Stimulated activated CD4-positive, alpha-beta T cell treated with anti-CD3 and anti-CD28 coated beads, Interleukin-15, amount 100 ng/mL, for 48 hours (primary cell): ENCODE measurements around the gene COL9A3.
"Not testable (repeated sequence)": the region's sequence is repeated elsewhere in the genome, so short reads cannot be mapped to it uniquely, and the experiment has no call there.

Experiments
- DNase-seq, 2 donors: peaks; one replicate each; pipeline ENCODE4 v3.0.0-alpha.2; 2020; ENCODE audit warnings: low read depth in 2 of 2

COL9A3 gene

GRCh38 chr20:62856931-62857619, 40.2 kb downstream of the COL9A3 start:
- no peak for DNase-seq

GRCh38 chr20:62858058-62858830, 41.4 kb downstream of the COL9A3 start:
- DNase-seq = no peak

- DNase-seq = no peak
Measured at GRCh38 chr20:62859721-62860120, 42.9 kb downstream of the COL9A3 start.

- DNase-seq = no peak
Measured at GRCh38 chr20:62860391-62860923, 43.6 kb downstream of the COL9A3 start.

- DNase-seq = no peak
Measured at GRCh38 chr20:62860924-62861691, 44.3 kb downstream of the COL9A3 start.

- peak; percentile 84 to 93 for DNase-seq
Measured at GRCh38 chr20:62861726-62862336, 45.0 kb downstream of the COL9A3 start, which contains the start of gene TCFL5. TCFL5 (minus strand) TSS chr20:62861822; CDS start chr20:62861670, 152 bp downstream.

GRCh38 chr20:62864207-62864606, 47.4 kb downstream of the COL9A3 start:
- DNase-seq = no peak

- no peak for DNase-seq
Measured at GRCh38 chr20:62872184-62872847, 55.5 kb downstream of the COL9A3 start.

- no peak for DNase-seq
Measured at GRCh38 chr20:62872862-62873261, 56.0 kb downstream of the COL9A3 start.

GRCh38 chr20:62873280-62873679, 56.4 kb downstream of the COL9A3 start:
- no peak for DNase-seq

GRCh38 chr20:62873681-62874031, 56.8 kb downstream of the COL9A3 start:
- DNase-seq = not testable (repeated sequence)

- no peak for DNase-seq
Measured at GRCh38 chr20:62874964-62875344, 58.1 kb downstream of the COL9A3 start.

- no peak for DNase-seq
Measured at GRCh38 chr20:62875419-62876361, 58.8 kb downstream of the COL9A3 start.

GRCh38 chr20:62876501-62876901, 59.7 kb downstream of the COL9A3 start:
- DNase-seq = no peak

- no peak for DNase-seq
Measured at GRCh38 chr20:62876902-62877816, 60.3 kb downstream of the COL9A3 start.

- no peak for DNase-seq
Measured at GRCh38 chr20:62878244-62879038, 61.6 kb downstream of the COL9A3 start.

- DNase-seq = no peak
Measured at GRCh38 chr20:62879275-62880146, 62.7 kb downstream of the COL9A3 start.
